ENCODE results near the gene FSD1.

The FSD1 gene

GRCh38 chr19:4365341-4365740, 60.9 kb downstream of the FSD1 start:
- DNase-seq (ENCODE audit: low read depth in 2 of 2), result no peak

DNA sequence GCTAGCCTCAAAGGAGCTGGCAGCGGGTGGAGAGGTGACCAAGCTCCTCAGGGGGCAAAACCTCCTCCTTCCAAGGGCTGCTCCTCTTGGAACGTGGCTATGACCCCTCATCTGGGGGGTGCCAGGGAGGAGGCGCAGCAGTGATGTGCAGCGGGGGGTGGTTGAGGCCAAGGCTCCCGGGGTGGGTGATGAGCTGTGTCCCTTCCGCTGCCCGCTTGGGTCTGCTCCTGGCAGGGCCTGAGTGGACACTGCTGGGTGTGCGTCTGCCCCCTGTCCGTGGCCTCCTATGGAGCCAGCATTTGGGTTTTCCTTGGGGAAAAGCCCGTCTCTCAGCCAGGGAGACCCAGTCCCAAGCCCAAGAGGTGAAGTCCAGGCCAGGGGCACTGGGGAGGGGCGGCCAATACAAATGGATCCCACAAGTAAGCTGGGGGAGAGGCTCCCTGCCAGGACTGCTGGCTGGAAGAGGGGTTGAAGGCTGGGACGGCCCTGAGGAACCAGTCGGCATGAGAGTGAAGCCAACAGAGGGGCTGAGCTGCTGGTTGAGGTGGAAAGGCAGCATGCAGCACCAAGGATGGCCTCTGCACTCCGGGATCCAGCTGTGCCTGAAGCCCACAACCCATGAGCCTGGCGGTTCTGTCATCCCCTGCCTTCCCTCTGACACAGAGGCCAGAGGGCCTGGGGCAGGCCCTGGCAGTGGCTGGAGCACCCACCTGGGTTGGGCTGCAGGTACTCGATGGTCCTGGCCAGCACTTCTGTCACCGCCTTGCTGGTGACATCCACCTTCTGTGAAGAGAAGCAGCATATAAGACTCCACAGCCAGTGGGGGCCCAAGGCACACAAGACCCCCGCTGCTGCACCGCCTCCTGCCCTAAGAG, 61.6 kb downstream of the FSD1 start:
- DNase-seq (ENCODE audit: low read depth in 2 of 2), result no peak

DNA sequence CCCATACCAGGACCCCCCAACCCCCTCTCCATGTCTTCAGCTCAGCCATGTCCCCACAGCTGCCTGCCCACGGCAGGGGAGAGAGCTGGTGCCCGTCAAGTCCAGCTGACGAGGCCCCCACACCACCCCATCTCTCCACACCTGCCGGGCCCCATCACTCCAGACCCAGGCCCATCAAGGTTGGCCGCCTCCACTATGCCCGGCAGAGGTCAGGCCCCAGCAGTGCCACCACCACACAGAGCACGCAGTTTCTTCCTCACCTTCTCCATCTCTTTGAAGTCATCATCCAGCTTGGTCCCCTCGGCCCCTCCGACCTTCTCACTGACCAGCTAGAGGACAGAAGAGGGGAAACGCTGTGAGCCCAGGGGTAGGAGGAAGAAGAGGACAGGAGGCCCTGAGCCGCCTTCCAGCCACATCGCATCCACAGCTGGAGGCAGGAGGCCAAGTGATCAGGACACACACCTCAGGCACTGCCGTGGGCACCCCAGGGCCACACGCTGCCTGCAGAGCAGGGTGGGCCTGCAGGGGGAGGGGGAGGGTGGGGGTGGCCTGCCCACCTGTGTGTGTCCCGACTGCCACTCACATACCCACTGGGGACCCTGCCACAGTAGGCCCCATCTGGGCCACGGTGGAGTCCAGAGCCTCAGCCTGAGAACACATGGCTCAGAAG, 62.4 kb downstream of the FSD1 start:
- no peak for DNase-seq (ENCODE audit: low read depth in 2 of 2)

DNA sequence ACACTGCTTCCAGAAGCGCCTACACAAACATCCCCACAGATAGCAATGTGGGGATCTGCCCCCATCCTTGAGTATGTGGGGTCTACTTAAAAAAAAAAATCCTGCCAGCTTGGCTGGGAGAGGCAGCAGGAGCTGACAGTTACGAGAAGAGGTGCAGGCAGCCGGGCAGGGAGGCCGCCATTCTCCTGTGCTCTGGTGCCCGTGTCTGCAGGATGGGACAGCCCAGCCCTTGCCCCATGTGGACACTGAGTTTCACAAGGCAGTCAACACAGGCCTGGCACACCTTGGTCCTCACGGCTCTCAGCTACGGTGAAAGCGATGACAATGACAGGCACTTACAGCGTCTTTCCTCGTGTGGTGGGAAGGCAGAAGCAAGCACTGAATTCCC, 62.9 kb downstream of the FSD1 start:
- no peak for DNase-seq (ENCODE audit: low read depth in 2 of 2)

DNA sequence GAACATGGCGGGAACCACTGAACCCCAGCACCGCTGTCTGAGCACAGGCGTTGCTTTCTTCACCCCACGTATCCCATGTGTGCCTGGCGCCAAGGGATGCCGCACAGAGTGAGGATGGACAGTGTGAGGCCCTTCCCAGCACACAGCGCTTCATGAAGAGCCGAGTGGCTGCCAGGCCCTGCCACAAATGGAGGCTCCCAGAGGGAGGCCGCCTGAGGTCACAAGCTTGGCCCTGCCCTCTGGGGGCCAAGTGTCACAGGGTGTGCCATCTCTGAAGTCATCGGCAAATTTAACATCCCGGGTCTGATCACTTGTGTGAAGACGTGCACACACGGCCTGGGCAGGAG, 63.4 kb downstream of the FSD1 start:
- no peak for DNase-seq (ENCODE audit: low read depth in 2 of 2)

DNA sequence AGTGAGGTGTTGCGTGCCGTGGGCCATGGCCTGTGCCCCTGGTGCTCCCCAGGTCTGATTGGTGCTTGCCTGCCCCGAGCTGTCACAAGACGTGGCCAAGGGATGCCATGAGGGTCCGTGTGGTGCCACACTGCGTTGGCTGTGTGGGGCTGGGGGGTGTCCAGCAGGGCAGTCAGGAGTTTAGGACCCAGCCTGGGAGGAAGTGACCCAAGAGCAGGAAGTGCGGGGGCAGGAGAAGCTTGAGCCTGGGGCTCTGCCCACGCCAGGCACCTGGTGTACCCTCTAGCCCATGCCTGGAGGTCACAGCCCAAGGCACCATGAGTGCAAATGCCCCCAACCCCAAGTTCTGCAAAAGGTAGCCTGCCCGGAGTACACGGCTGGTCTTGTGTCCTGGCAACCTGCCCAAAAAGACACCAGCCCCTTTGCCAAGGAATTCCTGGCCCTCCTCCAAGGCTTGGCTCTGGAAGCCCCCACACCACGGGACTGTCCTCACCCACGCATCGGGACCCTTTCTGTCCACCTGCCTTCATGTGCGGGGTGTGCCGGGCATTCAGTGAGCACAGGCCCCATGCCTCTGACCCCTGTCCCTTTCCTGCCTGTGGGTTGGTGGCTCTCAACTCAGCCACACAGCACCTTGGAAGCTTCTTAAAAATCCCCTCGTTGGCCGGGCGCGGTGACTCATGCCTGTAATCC, 63.9 kb downstream of the FSD1 start:
- DNase-seq (ENCODE audit: low read depth in 2 of 2), result no peak

DNA sequence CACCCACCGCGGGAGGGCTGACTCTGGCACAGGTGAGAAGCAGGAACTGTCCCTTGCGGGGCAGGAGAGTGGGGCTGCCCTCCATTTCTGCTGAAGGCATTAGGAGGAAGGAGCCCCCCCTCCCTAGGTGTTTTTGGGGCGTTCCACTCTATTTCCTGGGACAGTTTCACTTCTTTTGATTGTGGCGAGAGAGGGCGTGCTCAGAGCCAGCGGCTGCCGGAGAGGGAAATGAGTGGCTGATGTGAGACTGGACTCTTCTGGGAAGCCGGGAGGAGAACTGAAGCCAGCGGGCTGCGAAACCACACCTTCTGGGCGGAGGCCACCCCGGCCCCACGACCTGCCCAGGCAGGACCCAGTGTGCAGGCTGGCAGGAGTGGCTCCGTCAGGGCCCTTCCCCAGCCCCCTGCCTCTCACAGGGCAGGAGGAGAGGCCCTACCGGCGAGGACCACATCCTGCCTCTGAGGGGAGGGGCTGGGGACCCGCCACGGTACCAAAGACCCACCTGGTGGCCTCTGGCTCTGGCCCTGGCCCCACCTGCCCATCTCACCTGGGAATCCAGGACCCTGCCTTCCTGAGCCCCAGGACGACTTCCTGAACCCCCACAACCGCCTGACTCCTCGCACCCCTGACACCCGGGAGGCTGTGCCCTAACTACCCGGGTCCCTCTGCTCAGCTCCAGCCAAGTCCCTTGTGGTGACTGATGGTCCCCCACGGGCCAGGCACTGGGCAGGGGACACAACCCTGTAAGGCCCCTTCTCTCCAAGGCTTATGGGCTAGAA, 64.9 kb downstream of the FSD1 start:
- no peak for DNase-seq (ENCODE audit: low read depth in 2 of 2)

GRCh38 chr19:4369888-4370260, 65.5 kb downstream of the FSD1 start:
- no peak for DNase-seq (ENCODE audit: low read depth in 2 of 2)

GRCh38 chr19:4370418-4371041, 66.1 kb downstream of the FSD1 start:
- no peak for DNase-seq (ENCODE audit: low read depth in 2 of 2)

- DNase-seq (ENCODE audit: low read depth in 2 of 2), result no peak
These were observed 67.1 kb downstream of the FSD1 start for GRCh38 chr19:4371247-4372164.

DNA sequence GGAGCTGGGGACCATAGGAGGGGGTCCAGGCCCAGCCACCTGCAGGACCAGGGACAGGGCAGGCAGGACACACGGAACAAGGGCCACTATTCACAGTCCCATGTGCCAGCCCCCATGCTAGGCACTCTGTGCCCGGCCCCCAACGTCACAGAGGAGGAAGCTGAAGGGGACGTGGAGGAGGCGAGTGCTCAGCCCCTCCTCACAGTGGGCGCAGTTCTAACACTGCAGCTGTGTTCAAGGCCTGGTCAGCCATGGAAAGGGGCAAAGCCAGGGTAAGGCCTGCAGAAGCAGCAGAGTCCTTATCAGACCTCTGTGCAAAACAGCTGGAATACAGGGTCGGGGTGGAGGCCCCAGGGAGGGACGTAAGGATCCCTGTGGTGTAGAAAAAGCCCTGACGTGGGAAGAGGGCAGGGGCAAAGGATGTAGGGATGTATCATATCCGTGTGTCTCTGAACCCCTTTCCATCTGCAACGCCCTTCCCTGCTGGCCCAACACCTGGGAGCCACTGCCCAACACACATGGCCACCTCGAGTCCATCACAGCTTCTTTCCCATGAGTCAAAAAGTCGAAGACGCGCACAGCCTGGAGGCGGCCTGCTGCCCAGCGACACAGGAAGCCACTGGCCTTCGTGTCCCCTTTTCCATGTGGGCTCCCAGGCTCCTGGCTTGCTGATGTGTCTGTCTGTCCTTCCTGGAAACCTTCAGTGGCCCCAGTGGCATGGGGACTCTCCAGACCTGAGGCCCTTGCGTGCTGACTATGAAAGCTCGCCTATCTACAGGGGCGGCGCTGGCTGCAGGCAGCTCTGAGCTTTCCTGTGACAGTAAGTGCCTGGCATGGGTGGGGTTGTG, 68.0 kb downstream of the FSD1 start:
- DNase-seq (ENCODE audit: low read depth in 2 of 2), result no peak

GRCh38 chr19:4373013-4373367, 68.6 kb downstream of the FSD1 start:
- DNase-seq (ENCODE audit: low read depth in 2 of 2), result no peak

Data from fibroblast of skin of left quadriceps (primary cell).